Left renal cortex interstitium (tissue), 4 donors: ENCODE data around the gene ALDOB. TPM values are rescaled to one million over a fixed set of nuclear protein-coding genes. Genes with fewer than 3 reads are reported as not detected.

ENCODE experiments used
- DNase-seq, 4 donors: peaks; one replicate each; pipeline ENCODE4 v3.0.0-alpha.2; 2013; ENCODE audit warnings: low read depth in 4 of 4, low spot score in 2 of 4, missing footprints in 1 of 4
- polyA plus RNA-seq, 4 donors: library from polyadenylated mRNA; unstranded; fragments of 120-200 nt; gene quantifications; one replicate each; pipeline ENCODE4 v1.2.1, GENCODE V29; 2013; ENCODE audit not compliant: insufficient read length in 4 of 4

The ALDOB gene
- polyA plus RNA-seq, 4 donors = 634 to 947 (median 782) TPM

- DNase-seq = peak in 3 of 4 donors; percentile 37 to 67 (median 39)
Observed at GRCh38 chr9:101458963-101459631, 23.5 kb upstream of the ALDOB start.

DNA sequence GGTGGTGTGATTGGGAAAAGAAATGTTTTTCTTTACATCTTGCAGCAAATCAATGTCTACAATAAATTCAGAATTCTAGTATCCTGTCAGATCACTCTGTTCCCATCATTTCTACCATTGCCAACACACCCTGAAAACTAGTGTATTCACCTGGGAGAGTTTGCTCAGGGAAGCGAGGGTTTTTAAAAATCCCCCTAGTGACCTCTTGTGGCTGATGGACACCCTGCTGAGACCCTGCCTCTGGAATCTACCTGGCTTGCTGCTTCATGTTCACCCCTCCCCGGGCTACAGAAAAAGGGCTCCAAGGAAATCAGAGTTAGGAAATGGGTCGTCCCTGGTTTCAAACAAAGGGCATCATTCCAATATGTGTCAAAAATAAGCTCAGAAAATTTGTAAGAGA, 21.4 kb upstream of the ALDOB start:
- no peak for DNase-seq

- no peak for DNase-seq
Observed at GRCh38 chr9:101455656-101456240, 20.2 kb upstream of the ALDOB start.

GRCh38 chr9:101453776-101454570, 18.4 kb upstream of the ALDOB start:
- DNase-seq = no peak

- no peak for DNase-seq
Observed at GRCh38 chr9:101451498-101451897, 15.9 kb upstream of the ALDOB start.

GRCh38 chr9:101450931-101451330, 15.4 kb upstream of the ALDOB start:
- DNase-seq = no peak

DNA sequence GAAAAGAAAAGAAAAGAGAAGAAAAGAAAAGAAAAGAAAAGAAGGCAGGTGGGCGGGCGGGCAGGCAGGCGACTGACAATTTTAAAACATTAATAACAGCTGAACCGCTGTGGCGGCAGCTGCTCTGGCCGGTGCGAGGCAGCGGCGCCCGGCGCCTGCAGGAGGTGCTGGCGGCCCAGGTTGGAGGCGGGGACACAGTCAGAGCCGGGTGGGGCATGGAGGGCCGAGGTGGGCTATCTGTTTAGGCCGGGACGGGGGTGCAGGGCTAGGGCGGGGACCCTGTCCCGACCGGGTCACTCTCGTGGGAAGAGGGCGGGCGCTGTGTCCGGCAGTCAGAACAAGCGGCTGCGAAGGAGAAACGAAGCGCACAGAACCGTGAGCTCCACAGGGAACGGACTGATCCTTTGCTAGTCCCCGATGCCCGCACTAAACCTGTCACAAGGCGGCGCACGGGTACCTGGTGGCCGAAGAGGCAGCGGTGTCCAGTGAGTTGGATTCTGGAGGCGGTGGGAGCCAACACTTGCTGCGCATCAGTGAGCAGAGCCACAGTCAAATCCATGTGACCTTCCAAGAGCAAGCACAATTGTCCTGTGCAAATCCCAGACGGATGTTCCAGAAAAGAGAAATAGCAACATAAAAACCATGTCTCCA, 13.6 kb upstream of the ALDOB start:
- DNase-seq = peak; percentile 37 to 56 (median 46)

DNA sequence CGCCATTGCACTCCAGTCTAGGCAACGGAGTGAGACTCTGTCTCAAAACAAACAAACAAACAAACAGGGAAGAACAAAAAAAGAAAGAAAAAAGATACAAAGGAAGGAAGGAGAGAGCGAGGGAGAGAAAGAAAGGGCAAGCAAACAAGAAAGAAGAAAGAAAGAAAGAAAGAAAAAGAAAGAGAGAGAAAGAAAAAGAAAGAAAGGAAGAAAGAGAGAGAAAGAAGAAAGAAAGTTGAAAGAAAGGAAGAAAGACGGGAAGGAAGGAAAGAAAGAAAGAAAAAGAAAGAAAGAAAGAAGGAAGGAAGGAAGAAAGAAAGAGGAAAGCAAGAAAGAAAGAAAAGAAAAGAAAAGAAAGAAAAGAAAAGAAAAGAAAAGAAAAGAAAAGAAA, 13.1 kb upstream of the ALDOB start:
- DNase-seq = no peak

DNA sequence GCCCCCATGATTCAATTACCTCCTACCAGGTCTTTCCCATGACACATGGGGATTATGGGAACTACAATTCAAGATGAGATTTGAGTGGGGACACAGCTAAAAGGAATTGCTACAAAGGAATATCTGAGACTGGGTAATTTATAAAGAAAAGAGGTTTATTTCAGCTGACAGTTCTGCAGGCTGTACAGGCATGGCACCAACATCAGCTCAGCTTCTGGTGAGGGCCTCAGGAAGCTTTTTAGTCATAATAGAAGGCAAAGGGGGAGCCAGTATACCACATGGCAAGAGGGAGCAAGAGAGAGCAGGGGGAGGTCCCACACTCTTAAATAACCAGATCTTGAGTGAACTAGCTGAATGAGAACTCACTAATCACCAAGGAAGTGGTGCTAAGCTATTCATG, 11.2 kb upstream of the ALDOB start:
- DNase-seq = no peak

DNA sequence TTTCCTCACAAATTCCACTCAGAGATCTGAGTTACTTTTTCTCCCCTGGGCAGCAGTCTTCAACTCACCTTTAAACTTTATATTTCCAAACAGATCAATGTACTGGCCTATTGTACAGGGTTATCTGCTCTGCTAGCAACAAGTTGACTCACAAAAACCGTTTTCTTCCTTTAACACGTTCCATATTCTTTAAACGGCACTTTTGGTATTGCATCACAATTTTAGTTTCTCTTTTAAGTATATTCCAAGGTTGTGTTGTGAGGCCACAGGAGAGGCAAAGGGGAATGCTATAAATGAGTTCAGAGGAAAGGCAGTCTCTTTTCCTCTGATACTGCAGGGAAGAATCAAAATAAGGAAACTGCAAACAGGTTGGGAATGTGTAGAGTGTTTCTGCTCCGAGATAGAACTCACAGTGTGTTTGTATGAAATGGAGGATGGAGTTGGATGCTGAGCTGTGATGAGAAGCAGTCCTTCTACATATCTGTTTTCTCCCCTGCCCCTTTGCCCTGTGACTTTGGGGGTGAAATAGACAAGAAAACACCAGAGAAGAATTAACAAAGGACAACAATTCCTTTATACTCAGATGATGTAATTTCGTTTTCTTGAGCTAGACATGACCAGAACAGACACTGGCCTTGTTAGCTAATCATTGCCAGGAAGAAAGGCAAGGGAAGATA, 9.9 kb upstream of the ALDOB start:
- DNase-seq = no peak

DNA sequence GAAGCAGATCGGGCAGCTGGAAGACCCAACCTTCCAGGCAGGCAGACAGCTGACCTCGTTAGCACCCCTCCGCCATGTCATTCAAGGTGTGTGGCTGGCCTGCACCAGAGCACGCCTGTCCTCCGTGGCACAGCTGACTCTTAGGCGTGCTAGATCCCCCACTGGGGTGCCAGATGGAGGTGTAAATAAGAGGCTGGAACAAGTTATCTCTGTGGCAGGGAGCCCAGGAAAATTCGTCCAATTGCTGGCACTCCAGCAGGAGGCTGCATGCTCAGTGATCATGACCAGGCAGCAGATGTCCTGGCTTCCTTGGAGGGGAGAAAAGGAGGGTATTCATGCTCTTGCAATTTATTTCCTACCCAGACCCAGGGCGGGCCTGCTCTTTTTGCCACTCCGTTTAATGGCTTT, 7.8 kb upstream of the ALDOB start:
- DNase-seq = no peak

GRCh38 chr9:101442736-101443135, 7.2 kb upstream of the ALDOB start:
- no peak for DNase-seq

GRCh38 chr9:101442318-101442717, 6.7 kb upstream of the ALDOB start:
- no peak for DNase-seq

DNA sequence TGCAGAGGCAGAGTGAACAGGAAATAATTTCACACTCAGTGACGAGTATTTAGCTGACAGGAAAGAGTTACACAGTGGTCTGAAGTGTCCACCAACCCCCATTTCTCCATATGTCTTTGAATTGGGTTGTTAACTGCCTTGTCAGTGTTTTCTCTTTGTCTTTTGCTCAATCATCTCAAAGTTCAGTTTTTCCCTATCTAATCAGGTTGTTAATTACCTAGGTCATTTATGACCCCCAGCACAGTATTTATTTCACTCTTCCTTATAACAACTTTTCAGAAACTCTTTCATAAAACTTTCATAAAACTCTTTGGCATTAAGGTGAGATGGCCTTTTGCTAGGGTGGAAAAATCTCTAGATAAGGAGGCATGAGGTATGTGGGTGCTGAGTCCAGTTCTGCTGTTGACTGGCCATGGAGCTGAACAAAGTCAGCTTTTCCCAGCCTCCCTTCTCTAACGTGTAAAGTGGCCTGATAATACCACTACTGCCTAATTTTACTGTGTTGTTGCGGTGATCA, 5.2 kb upstream of the ALDOB start:
- no peak for DNase-seq

DNA sequence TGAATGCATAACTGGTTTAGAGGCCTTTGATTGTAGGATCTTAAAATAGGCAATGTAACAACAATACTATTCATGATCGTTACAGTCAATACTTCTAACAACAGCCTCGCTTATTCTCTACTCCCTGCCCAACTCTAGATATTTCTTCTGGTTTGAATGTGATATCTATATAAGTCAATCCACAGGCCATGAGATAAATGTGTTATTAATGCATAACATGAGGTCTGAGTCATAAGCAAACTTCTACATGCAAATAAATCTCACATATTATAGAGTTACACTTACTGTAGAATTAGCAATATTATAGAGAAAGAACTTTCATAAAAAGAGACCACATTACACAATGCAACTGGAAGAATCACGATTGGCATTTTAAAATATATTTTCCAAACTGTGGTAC, 2.9 kb upstream of the ALDOB start:
- no peak for DNase-seq

DNA sequence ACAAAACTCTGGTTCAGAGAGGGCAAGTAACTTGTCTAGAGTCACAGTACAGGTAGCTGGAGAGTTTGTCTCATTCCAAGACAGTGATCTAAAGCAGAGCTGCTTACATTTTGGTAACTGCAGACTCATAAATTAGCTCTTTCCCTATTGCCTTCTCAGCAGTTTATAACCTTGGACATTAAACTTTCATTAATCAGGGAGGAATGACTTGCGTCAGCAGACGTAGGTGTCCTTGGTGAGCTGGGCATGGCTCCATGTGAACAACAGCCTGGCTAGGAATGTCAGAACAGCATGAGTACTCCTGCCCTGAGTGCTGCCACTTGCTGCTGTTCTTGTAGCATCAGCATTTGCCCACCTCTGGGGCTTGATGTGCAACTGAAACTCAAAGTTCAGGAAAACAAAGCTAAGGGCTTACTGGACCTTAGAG, 2.2 kb upstream of the ALDOB start:
- no peak for DNase-seq

- no peak for DNase-seq
Observed at GRCh38 chr9:101434998-101435397, 576 bp downstream of the ALDOB start.

DNA sequence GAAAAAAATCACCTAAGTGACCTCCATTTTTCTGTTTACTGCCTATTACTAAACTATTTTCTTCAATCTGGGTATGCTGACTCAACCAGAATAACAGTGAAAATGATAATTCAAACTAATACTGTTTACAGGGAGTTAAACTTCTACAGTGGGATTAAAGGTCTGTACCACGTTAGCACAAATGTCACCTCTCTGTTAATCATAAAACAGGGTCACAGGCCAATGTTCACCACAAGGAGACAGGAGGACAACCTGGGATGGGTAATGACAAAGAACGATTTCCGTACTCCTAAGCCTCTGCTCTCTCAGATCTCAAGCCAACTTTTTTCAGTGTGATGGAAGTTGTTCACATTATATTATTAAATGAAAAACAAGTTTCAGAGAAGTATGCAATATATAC, 2.3 kb downstream of the ALDOB start:
- no peak for DNase-seq

DNA sequence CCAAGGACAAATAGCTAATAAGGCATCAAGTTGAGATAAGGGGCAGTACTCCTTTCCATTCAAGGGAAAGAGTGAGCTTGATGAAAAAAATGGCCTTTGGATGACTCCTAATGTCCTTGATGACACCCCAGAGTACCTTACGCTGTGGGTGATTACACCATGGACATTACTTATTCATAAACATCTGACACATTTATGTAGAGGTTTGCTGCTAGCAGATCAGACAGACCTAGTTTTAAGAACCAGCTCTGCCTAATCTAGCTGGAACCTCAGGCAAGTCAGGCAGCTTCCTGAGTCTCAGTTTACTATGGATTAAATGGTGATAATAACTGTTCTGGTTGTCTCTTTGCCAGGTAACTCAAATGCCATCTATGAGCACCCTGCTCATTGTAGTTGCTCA, 2.8 kb downstream of the ALDOB start:
- DNase-seq = no peak

DNA sequence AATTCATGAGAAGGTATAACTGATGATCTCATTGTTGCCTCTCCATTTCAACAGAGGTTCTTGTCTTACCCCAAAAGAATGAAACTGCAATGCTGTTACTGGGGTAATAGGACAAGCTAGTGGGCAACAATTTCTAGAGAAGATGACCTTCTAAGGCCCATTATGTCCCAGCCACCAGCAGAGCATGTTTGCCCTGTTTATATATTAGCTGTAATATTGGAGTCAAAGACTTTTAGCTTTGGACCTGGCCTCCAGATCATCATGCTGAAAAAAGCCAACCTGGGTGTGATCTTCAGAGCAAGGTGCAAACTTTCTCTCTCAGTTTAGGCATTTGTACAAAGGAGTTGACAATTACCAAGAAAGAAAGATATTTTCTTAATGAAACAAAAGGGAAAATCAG, 3.4 kb downstream of the ALDOB start:
- DNase-seq = no peak

DNA sequence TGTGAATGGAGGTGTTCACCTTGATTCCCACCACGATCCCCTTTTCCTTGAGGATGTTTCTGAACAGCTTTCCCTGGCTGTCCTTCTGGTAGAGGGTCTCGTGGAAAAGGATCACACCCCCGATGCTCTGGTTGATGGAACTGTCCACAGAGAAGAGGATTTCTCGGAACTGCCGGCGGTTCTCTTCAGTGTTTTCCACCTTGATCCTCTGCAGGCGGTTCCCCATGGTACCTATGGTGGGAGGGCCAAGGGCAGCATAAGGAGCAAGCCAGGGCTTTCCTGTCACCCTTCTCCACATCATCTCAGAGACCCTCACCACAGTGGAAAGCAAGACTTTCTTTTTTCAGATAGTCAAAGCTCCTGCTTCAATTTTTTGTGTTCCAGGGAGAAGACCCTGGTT, 5.8 kb downstream of the ALDOB start:
- no peak for DNase-seq
